GM21528 (cell line): ENCODE results near the gene RPL19.
A peak's percentile ranks its signal among the peaks of the same experiment; 100 is the strongest.
"Not testable (repeated sequence)": the region's sequence is repeated elsewhere in the genome, so short reads cannot be mapped to it uniquely, and the experiment has no call there.

Source experiments
- ATAC-seq: cut with Tn5 transposase; IDR thresholded peaks from one replicate; pipeline ENCODE4 v1.9.1; 2021; ENCODE audit warnings: mild to moderate bottlenecking, moderate library complexity; ENCODE audit not compliant: unreplicated experiment, low FRiP score

Gene RPL19

GRCh38 chr17:39200070-39200879 lies at the start of gene RPL19:
RPL19 (plus strand) TSS chr17:39200283; CDS start chr17:39200345, 62 bp downstream.
- peak; percentile 63 for ATAC-seq

- ATAC-seq = no peak
Observed at GRCh38 chr17:39150795-39151149, 49.3 kb upstream of the RPL19 start.

GRCh38 chr17:39151150-39151942 lies 48.7 kb upstream of the RPL19 start, which contains the start of gene PLXDC1:
PLXDC1 (minus strand) TSS chr17:39151637; CDS start chr17:39151437, 200 bp downstream.
- ATAC-seq = no peak

- no peak for ATAC-seq
Observed at GRCh38 chr17:39151943-39152818, 47.9 kb upstream of the RPL19 start.

GRCh38 chr17:39153599-39154051 lies 46.5 kb upstream of the RPL19 start:
- ATAC-seq = peak; percentile 56

- no peak for ATAC-seq
Observed at GRCh38 chr17:39155654-39156053, 44.4 kb upstream of the RPL19 start.

- ATAC-seq = no peak
Observed at GRCh38 chr17:39156491-39156890, 43.6 kb upstream of the RPL19 start.

GRCh38 chr17:39158623-39159022 lies 41.5 kb upstream of the RPL19 start:
- no peak for ATAC-seq

- no peak for ATAC-seq
Observed at GRCh38 chr17:39161962-39162361, 38.1 kb upstream of the RPL19 start.

GRCh38 chr17:39164675-39165143 lies 35.4 kb upstream of the RPL19 start:
- ATAC-seq = no peak

GRCh38 chr17:39165178-39165840 lies 34.8 kb upstream of the RPL19 start:
- no peak for ATAC-seq

- no peak for ATAC-seq
Observed at GRCh38 chr17:39165841-39166349, 34.2 kb upstream of the RPL19 start, which contains the start of gene ARL5C. ARL5C (minus strand) TSS chr17:39166161; CDS start chr17:39165760, 401 bp downstream.

GRCh38 chr17:39166437-39167335 lies 33.4 kb upstream of the RPL19 start:
- ATAC-seq = no peak

GRCh38 chr17:39167476-39167875 lies 32.6 kb upstream of the RPL19 start:
- no peak for ATAC-seq

GRCh38 chr17:39168503-39168902 lies 31.6 kb upstream of the RPL19 start:
- not testable (repeated sequence) for ATAC-seq

- no peak for ATAC-seq
Observed at GRCh38 chr17:39169101-39169500, 31.0 kb upstream of the RPL19 start.

GRCh38 chr17:39169518-39169917 lies 30.6 kb upstream of the RPL19 start:
- ATAC-seq = no peak

- no peak for ATAC-seq
Observed at GRCh38 chr17:39170109-39170508, 30.0 kb upstream of the RPL19 start.

- ATAC-seq = no peak
Observed at GRCh38 chr17:39170558-39170957, 29.5 kb upstream of the RPL19 start.
